ENCODE measurements around the gene LIAS.

LIAS gene

GRCh38 chr4:39433878-39434492 lies 24.9 kb upstream of the LIAS start:
- peak overlapping the region; percentile 99 for H3K27ac ChIP-seq (ENCODE audit: low read depth, low read length)
- H3K36me3 ChIP-seq (ENCODE audit: control insufficient read depth in 5 of 5, insufficient read depth in 5 of 5, low read length in 5 of 5) = peaks cover 0 to 5% (median 0%) of the 10 kb centered on the region in 5 donors
- peaks cover 0 to 34% (median 18%) of the 10 kb centered on the region in 5 donors for H3K4me1 ChIP-seq (ENCODE audit: control insufficient read depth in 5 of 5, insufficient read depth in 5 of 5, low read length in 5 of 5)
- H3K27me3 ChIP-seq (ENCODE audit: control insufficient read depth in 5 of 5, insufficient read depth in 4 of 5, low read length in 5 of 5) = no peaks in the 10 kb centered on the region
- H3K9me3 ChIP-seq (ENCODE audit: control insufficient read depth in 5 of 5, low read length in 5 of 5) = no peaks in the 10 kb centered on the region
- no peak overlapping the region for H3K9ac ChIP-seq (ENCODE audit: low read length in 5 of 5)
- H3K4me3 ChIP-seq (ENCODE audit: low read depth in 1 of 5, low read length in 5 of 5) = no peak overlapping the region

GRCh38 chr4:39435659-39436563 lies 22.9 kb upstream of the LIAS start:
- Histone ChIP-seq H3K27ac (ENCODE audit: low read depth, low read length) (peak overlapping the region; percentile 99), H3K4me1 (ENCODE audit: control insufficient read depth in 5 of 5, insufficient read depth in 5 of 5, low read length in 5 of 5) (peaks cover 0 to 37% (median 18%) of the 10 kb centered on the region in 5 donors), H3K36me3 (ENCODE audit: control insufficient read depth in 5 of 5, insufficient read depth in 5 of 5, low read length in 5 of 5) (peaks cover 0 to 8% (median 0%) of the 10 kb centered on the region in 5 donors), H3K4me3 (ENCODE audit: low read depth in 1 of 5, low read length in 5 of 5) (peak overlapping the region in 1 of 5 donors; percentile 50), H3K9me3 (ENCODE audit: control insufficient read depth in 5 of 5, low read length in 5 of 5) (no peaks in the 10 kb centered on the region), H3K27me3 (ENCODE audit: control insufficient read depth in 5 of 5, insufficient read depth in 4 of 5, low read length in 5 of 5) (no peaks in the 10 kb centered on the region), H3K9ac (ENCODE audit: low read length in 5 of 5) (peak overlapping the region in 4 of 5 donors; percentile 39 to 74 (median 64))

- peak overlapping the region in 1 of 5 donors; percentile 39 for H3K9ac ChIP-seq (ENCODE audit: low read length in 5 of 5)
- H3K4me3 ChIP-seq (ENCODE audit: low read depth in 1 of 5, low read length in 5 of 5) = no peak overlapping the region
- peaks cover 0 to 38% (median 20%) of the 10 kb centered on the region in 5 donors for H3K4me1 ChIP-seq (ENCODE audit: control insufficient read depth in 5 of 5, insufficient read depth in 5 of 5, low read length in 5 of 5)
- H3K27ac ChIP-seq (ENCODE audit: low read depth, low read length) = peak overlapping the region; percentile 24
- H3K9me3 ChIP-seq (ENCODE audit: control insufficient read depth in 5 of 5, low read length in 5 of 5) = no peaks in the 10 kb centered on the region
- peaks cover 0 to 8% (median 0%) of the 10 kb centered on the region in 5 donors for H3K36me3 ChIP-seq (ENCODE audit: control insufficient read depth in 5 of 5, insufficient read depth in 5 of 5, low read length in 5 of 5)
- H3K27me3 ChIP-seq (ENCODE audit: control insufficient read depth in 5 of 5, insufficient read depth in 4 of 5, low read length in 5 of 5) = no peaks in the 10 kb centered on the region
Measured at GRCh38 chr4:39441593-39441992, 17.3 kb upstream of the LIAS start.

DNA sequence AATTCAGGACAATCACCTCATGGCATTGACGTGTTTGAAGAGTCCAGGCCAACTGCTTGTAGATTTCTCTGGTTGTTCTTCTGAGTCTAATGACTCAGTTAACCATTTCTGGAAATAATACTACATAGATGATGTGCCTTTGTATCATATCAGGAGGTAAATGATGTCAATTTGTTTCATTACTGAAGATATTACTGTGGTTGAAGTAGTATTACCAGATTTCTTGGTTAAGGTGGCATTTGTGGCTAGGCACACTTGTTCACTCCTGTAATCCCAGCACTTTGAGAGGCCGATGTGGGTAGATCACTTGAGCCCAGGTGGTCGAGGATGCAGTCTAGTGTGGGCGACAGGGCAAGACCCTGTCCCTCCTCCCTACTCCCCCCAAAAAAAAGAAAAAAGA lies 15.9 kb upstream of the LIAS start:
- Histone ChIP-seq H3K4me1 (ENCODE audit: control insufficient read depth in 5 of 5, insufficient read depth in 5 of 5, low read length in 5 of 5) (peaks cover 0 to 42% (median 22%) of the 10 kb centered on the region in 5 donors), H3K4me3 (ENCODE audit: low read depth in 1 of 5, low read length in 5 of 5) (no peak overlapping the region), H3K27me3 (ENCODE audit: control insufficient read depth in 5 of 5, insufficient read depth in 4 of 5, low read length in 5 of 5) (no peaks in the 10 kb centered on the region), H3K9ac (ENCODE audit: low read length in 5 of 5) (no peak overlapping the region), H3K9me3 (ENCODE audit: control insufficient read depth in 5 of 5, low read length in 5 of 5) (no peaks in the 10 kb centered on the region), H3K36me3 (ENCODE audit: control insufficient read depth in 5 of 5, insufficient read depth in 5 of 5, low read length in 5 of 5) (peaks cover 0 to 6% (median 0%) of the 10 kb centered on the region in 5 donors), H3K27ac (ENCODE audit: low read depth, low read length) (peak overlapping the region; percentile 24)

DNA sequence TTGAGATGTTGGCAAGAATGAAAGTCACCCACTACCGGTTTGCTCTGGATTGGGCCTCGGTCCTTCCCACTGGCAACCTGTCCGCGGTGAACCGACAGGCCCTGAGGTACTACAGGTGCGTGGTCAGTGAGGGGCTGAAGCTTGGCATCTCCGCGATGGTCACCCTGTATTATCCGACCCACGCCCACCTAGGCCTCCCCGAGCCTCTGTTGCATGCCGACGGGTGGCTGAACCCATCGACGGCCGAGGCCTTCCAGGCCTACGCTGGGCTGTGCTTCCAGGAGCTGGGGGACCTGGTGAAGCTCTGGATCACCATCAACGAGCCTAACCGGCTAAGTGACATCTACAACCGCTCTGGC lies 12.4 kb upstream of the LIAS start:
- H3K4me3 ChIP-seq (ENCODE audit: low read depth in 1 of 5, low read length in 5 of 5) = peak overlapping the region in 4 of 5 donors; percentile 56 to 66 (median 62)
- no peaks in the 10 kb centered on the region for H3K9me3 ChIP-seq (ENCODE audit: control insufficient read depth in 5 of 5, low read length in 5 of 5)
- peak overlapping the region in 2 of 5 donors; percentile 53 to 73 for H3K9ac ChIP-seq (ENCODE audit: low read length in 5 of 5)
- no peaks in the 10 kb centered on the region for H3K27me3 ChIP-seq (ENCODE audit: control insufficient read depth in 5 of 5, insufficient read depth in 4 of 5, low read length in 5 of 5)
- H3K27ac ChIP-seq (ENCODE audit: low read depth, low read length) = peak overlapping the region; percentile 96
- peaks cover under 1 to 13% (median 4%) of the 10 kb centered on the region in 5 donors for H3K36me3 ChIP-seq (ENCODE audit: control insufficient read depth in 5 of 5, insufficient read depth in 5 of 5, low read length in 5 of 5)
- peaks cover 0 to 55% (median 31%) of the 10 kb centered on the region in 5 donors for H3K4me1 ChIP-seq (ENCODE audit: control insufficient read depth in 5 of 5, insufficient read depth in 5 of 5, low read length in 5 of 5)

DNA sequence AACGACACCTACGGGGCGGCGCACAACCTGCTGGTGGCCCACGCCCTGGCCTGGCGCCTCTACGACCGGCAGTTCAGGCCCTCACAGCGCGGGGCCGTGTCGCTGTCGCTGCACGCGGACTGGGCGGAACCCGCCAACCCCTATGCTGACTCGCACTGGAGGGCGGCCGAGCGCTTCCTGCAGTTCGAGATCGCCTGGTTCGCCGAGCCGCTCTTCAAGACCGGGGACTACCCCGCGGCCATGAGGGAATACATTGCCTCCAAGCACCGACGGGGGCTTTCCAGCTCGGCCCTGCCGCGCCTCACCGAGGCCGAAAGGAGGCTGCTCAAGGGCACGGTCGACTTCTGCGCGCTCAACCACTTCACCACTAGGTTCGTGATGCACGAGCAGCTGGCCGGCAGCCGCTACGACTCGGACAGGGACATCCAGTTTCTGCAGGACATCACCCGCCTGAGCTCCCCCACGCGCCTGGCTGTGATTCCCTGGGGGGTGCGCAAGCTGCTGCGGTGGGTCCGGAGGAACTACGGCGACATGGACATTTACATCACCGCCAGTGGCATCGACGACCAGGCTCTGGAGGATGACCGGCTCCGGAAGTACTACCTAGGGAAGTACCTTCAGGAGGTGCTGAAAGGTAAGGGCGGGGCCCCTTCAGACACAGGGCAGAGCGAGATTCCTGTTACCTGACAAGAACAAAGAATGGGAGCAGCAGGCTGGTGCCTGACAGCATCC lies 11.8 kb upstream of the LIAS start:
- Histone ChIP-seq H3K27me3 (ENCODE audit: control insufficient read depth in 5 of 5, insufficient read depth in 4 of 5, low read length in 5 of 5) (no peaks in the 10 kb centered on the region), H3K9ac (ENCODE audit: low read length in 5 of 5) (peak overlapping the region in 4 of 5 donors; percentile 31 to 73 (median 50)), H3K9me3 (ENCODE audit: control insufficient read depth in 5 of 5, low read length in 5 of 5) (no peaks in the 10 kb centered on the region), H3K27ac (ENCODE audit: low read depth, low read length) (peak overlapping the region; percentile 96), H3K4me3 (ENCODE audit: low read depth in 1 of 5, low read length in 5 of 5) (peak overlapping the region; percentile 56 to 75 (median 65)), H3K36me3 (ENCODE audit: control insufficient read depth in 5 of 5, insufficient read depth in 5 of 5, low read length in 5 of 5) (peaks cover 6 to 16% (median 10%) of the 10 kb centered on the region in 5 donors), H3K4me1 (ENCODE audit: control insufficient read depth in 5 of 5, insufficient read depth in 5 of 5, low read length in 5 of 5) (peaks cover 0 to 57% (median 31%) of the 10 kb centered on the region in 5 donors)

DNA sequence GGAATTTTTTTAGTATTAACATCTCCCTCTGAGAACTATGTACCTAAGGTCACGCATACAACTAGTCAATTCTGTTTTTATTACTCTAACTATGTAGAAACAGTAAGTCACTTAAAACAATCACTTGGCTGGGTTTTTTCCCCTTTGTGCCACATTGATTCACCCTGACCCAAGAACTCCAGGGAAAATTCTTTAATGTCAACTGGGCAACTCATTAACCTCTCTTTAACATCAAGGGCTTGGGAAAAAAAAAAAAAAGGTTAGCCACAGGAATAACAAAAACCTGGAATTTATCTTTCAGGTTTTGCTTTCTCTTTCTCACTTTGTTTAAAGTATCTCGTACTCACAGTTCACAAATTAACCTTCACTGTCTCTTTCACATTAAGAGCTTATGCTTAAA lies 8.2 kb upstream of the LIAS start:
- Histone ChIP-seq H3K27me3 (ENCODE audit: control insufficient read depth in 5 of 5, insufficient read depth in 4 of 5, low read length in 5 of 5) (no peaks in the 10 kb centered on the region), H3K27ac (ENCODE audit: low read depth, low read length) (peak overlapping the region; percentile 96), H3K9ac (ENCODE audit: low read length in 5 of 5) (peak overlapping the region in 3 of 5 donors; percentile 42 to 58 (median 47)), H3K4me1 (ENCODE audit: control insufficient read depth in 5 of 5, insufficient read depth in 5 of 5, low read length in 5 of 5) (peaks cover 0 to 64% (median 35%) of the 10 kb centered on the region in 5 donors), H3K4me3 (ENCODE audit: low read depth in 1 of 5, low read length in 5 of 5) (no peak overlapping the region), H3K9me3 (ENCODE audit: control insufficient read depth in 5 of 5, low read length in 5 of 5) (no peaks in the 10 kb centered on the region), H3K36me3 (ENCODE audit: control insufficient read depth in 5 of 5, insufficient read depth in 5 of 5, low read length in 5 of 5) (peaks cover 35 to 52% (median 40%) of the 10 kb centered on the region in 5 donors)

DNA sequence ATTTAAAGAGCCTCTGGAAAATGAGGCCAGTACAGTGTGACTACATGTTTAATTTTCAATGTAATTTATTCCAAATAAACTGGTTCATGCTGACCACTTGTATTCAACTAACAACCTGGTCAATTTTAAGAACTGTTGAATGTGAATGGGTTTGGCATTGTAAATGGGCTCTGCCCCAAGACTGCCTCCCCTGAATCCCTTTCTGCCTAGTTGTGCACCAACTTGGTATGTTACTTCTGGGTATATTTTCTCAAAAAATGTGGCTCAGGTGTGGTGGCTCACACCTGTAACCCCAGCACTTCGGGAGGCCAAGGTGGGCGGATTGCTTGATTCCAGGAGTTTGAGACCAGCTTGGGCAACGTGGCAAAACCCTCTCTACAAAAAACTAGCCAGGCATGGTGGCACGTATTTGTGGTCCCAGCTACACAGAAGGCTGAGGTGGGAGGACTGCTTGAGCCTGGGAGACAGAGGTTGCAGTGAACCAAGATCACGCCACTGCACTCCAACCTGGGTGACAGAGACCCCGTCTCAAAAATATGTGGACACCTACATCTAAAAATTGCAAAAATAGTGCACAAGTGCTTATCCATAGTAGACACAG lies 7.3 kb upstream of the LIAS start:
- H3K27ac ChIP-seq (ENCODE audit: low read depth, low read length) = peak overlapping the region; percentile 96
- no peaks in the 10 kb centered on the region for H3K9me3 ChIP-seq (ENCODE audit: control insufficient read depth in 5 of 5, low read length in 5 of 5)
- H3K36me3 ChIP-seq (ENCODE audit: control insufficient read depth in 5 of 5, insufficient read depth in 5 of 5, low read length in 5 of 5) = peaks cover 43 to 61% (median 46%) of the 10 kb centered on the region in 5 donors
- H3K27me3 ChIP-seq (ENCODE audit: control insufficient read depth in 5 of 5, insufficient read depth in 4 of 5, low read length in 5 of 5) = no peaks in the 10 kb centered on the region
- no peak overlapping the region for H3K4me3 ChIP-seq (ENCODE audit: low read depth in 1 of 5, low read length in 5 of 5)
- peaks cover 0 to 64% (median 30%) of the 10 kb centered on the region in 5 donors for H3K4me1 ChIP-seq (ENCODE audit: control insufficient read depth in 5 of 5, insufficient read depth in 5 of 5, low read length in 5 of 5)
- peak overlapping the region in 2 of 5 donors; percentile 42 to 47 for H3K9ac ChIP-seq (ENCODE audit: low read length in 5 of 5)

DNA sequence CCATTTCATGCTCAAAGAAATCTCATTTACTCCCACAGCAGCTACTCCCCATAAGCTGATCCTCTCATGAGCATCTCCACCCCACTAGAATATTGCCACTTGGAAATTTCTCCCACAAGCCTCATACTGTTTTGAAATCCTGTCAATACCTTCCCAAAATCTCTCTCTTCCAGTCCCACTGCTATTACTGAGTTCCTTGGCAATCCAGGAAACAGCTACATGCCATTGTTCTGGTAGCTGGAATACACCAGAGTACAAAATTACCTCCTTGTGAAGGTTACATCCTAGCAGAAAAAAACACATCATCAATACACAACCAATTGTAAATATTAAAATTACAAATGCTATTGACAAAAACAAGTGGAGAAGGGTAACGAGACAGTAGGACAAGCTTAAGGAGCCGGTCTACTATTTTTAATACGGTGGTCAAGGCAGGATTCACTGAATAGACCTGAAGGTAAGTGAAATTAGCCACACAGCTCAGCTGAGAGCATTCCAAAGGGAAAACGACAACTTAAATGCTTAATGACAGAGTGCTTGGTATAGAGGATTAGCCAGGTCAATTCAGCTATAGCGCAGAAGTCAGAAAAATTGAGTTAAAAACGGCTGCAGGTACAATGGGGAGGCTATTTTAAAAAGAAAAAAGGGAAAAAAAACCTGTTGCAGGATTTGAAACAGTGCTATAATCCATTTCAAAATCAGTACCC lies 6.5 kb upstream of the LIAS start:
- Histone ChIP-seq H3K4me3 (ENCODE audit: low read depth in 1 of 5, low read length in 5 of 5) (no peak overlapping the region), H3K27me3 (ENCODE audit: control insufficient read depth in 5 of 5, insufficient read depth in 4 of 5, low read length in 5 of 5) (no peaks in the 10 kb centered on the region), H3K9me3 (ENCODE audit: control insufficient read depth in 5 of 5, low read length in 5 of 5) (no peaks in the 10 kb centered on the region), H3K27ac (ENCODE audit: low read depth, low read length) (peak overlapping the region; percentile 96), H3K4me1 (ENCODE audit: control insufficient read depth in 5 of 5, insufficient read depth in 5 of 5, low read length in 5 of 5) (peaks cover 2 to 64% (median 30%) of the 10 kb centered on the region in 5 donors), H3K36me3 (ENCODE audit: control insufficient read depth in 5 of 5, insufficient read depth in 5 of 5, low read length in 5 of 5) (peaks cover 49 to 68% (median 52%) of the 10 kb centered on the region in 5 donors), H3K9ac (ENCODE audit: low read length in 5 of 5) (no peak overlapping the region)

Measured in subcutaneous abdominal adipose tissue (tissue), 5 donors.